Kidney epithelial cell (primary cell): ENCODE results near the gene TTC4. TPM values are rescaled to one million over a fixed set of nuclear protein-coding genes. Genes with fewer than 3 reads are reported as not detected.

Source experiments
- DNase-seq: peaks from one replicate; pipeline ENCODE4 v3.0.0-alpha.2; 2010; ENCODE audit warnings: low read depth
- H3K27me3 ChIP-seq: 2 replicates; pipeline ENCODE4 v1.6.0; 2011; ENCODE audit warnings: low read length; ENCODE audit not compliant: control insufficient read depth, insufficient read depth
- H3K36me3 ChIP-seq: 2 replicates; pipeline ENCODE4 v1.5.1; 2011; ENCODE audit warnings: low read length; ENCODE audit not compliant: control insufficient read depth, insufficient read depth
- H3K4me3 ChIP-seq: 2 replicates; pipeline ENCODE4 v1.5.1; 2011; ENCODE audit warnings: low read depth, mild to moderate bottlenecking, control low read depth, low read length
- CTCF ChIP-seq: IDR thresholded peaks from 2 replicates; pipeline ENCODE4 v1.5.1; 2011; ENCODE audit warnings: mild to moderate bottlenecking, moderate library complexity, low read length, control low read depth, inconsistent platforms; ENCODE audit not compliant: insufficient read depth, poor library complexity, severe bottlenecking
- total RNA-seq: library from RNA; depleted of rRNA; stranded (reverse); fragments of >200 nt; gene quantifications from 2 replicates; pipeline ENCODE4 v1.2.3, GENCODE V29; 2015

Gene TTC4
- total RNA-seq, 1 donor from 2014 or later = 30.8 TPM

DNA sequence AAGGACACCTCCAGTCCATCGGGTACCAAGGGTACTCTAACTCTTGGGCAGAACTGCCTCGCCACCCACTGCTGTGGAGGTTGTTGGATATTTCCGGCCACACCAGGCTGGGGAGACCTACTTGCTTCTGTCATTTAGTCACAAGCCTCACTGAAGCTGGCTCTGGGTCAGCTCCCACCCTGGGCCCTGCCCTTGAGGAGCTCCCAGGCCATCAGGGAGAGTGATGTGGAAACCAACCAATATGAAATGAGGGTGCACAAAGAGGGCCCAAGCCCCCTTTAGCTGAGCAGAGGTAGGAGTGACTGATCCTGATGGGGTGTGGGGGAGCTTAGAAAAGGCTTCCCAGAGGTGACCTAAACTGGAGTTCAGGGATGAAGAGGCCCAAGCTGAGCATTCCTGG, 29.0 kb downstream of the TTC4 start:
- H3K4me3 ChIP-seq = no peak overlapping the region
- peaks cover 2% of the 10 kb centered on the region for H3K27me3 ChIP-seq
- no peaks in the 10 kb centered on the region for H3K36me3 ChIP-seq
- TF ChIP-seq CTCF = no peak
- DNase-seq = no peak

GRCh38 chr1:54745274-54745673, 29.6 kb downstream of the TTC4 start:
- no peak for DNase-seq
- Histone ChIP-seq H3K4me3 (no peak overlapping the region), H3K27me3 (peaks cover 2% of the 10 kb centered on the region), H3K36me3 (no peaks in the 10 kb centered on the region)
- no peak for TF ChIP-seq CTCF

GRCh38 chr1:54745864-54746263, 30.2 kb downstream of the TTC4 start:
- TF ChIP-seq CTCF = no peak
- DNase-seq = no peak
- H3K36me3 ChIP-seq = no peaks in the 10 kb centered on the region
- no peak overlapping the region for H3K4me3 ChIP-seq
- H3K27me3 ChIP-seq = peaks cover 2% of the 10 kb centered on the region

- Histone ChIP-seq H3K27me3 (peaks cover 2% of the 10 kb centered on the region), H3K36me3 (no peaks in the 10 kb centered on the region), H3K4me3 (no peak overlapping the region)
- no peak for TF ChIP-seq CTCF
- DNase-seq = no peak
These were observed 32.6 kb downstream of the TTC4 start for GRCh38 chr1:54748094-54748835.

- DNase-seq = no peak
- no peak for TF ChIP-seq CTCF
- Histone ChIP-seq H3K27me3 (peaks cover 2% of the 10 kb centered on the region), H3K36me3 (no peaks in the 10 kb centered on the region), H3K4me3 (no peak overlapping the region)
These were observed 34.9 kb downstream of the TTC4 start for GRCh38 chr1:54750596-54750995.

DNA sequence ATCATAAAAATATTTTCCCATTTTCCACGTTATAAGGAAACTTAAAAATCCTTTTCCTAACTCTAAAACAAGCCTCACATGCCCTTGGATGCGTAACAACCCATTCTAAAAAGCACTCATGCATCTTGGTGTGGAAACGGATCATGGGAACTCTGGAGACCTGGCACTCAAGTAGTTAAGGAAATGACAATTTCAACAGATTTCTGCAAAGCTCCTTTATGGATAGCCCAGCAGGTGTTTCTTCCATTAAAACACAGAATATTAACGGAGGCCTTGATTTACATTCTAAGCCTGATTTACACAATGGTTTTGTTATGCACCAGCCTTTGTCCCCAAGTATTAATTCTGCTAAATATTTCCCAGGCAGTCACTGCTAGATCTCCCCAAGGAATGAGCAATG, 35.8 kb downstream of the TTC4 start:
- H3K27me3 ChIP-seq = peaks cover 2% of the 10 kb centered on the region
- H3K4me3 ChIP-seq = no peak overlapping the region
- H3K36me3 ChIP-seq = no peaks in the 10 kb centered on the region
- TF ChIP-seq CTCF = no peak
- no peak for DNase-seq
